Activated naive CD8-positive, alpha-beta T cell treated with anti-CD3 and anti-CD28 coated beads, Interleukin-2, amount 50 U/mL, for 24 hours (primary cell): Measurements from ENCODE around the gene PACS1.
"Not testable (repeated sequence)": the region's sequence is repeated elsewhere in the genome, so short reads cannot be mapped to it uniquely, and the experiment has no call there.

Experiments used
- ATAC-seq: fragments of 150-1000 bp; cut with Tn5 transposase; one replicate; pipeline ENCODE4 v1.10.0; 2021
- DNase-seq: peaks from one replicate; pipeline ENCODE4 v3.0.0; 2021
- H3K27ac Mint-ChIP-seq: one replicate; pipeline ENCODE4 v1.8.0; 2021; ENCODE audit warnings: mild to moderate bottlenecking, mixed read lengths
- H3K27me3 Mint-ChIP-seq: one replicate; pipeline ENCODE4 v1.8.0; 2021; ENCODE audit warnings: mixed read lengths
- H3K36me3 Mint-ChIP-seq: one replicate; pipeline ENCODE4 v1.8.0; 2021; ENCODE audit warnings: low read depth, mixed read lengths
- H3K4me1 Mint-ChIP-seq: one replicate; pipeline ENCODE4 v1.8.0; 2021; ENCODE audit warnings: mixed read lengths
- H3K4me3 Mint-ChIP-seq: one replicate; pipeline ENCODE4 v1.8.0; 2021; ENCODE audit warnings: mild to moderate bottlenecking, moderate library complexity, mixed read lengths
- H3K9me3 Mint-ChIP-seq: one replicate; pipeline ENCODE4 v1.8.0; 2021; ENCODE audit warnings: mixed read lengths

PACS1 gene

DNA sequence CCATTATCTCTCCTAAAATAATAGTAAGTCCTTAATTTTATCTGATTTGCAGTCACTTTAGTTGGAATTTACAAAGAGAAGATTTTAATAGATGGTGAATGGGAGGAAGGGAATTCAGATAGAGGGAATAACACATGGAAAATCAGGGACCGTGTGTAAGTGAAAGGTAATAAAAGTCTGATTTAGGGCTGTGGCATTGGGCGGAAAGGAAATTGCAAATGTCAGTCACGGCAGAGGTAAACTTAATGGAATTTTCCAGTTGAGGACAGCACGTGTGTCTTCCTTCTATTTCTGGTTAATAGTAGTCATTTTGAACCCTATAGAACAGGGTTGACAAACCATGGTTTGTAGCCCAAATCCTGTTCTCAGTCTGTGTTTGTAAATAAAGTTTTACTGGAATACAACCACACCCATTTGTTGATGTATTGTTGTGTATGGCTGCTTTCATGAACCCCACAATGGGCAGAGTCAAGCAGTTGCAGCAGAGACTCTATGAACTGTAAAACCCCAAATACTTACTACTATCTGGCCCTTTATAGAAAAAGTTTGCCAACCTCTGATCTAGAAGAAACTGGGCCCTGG is 34.1 kb downstream of the PACS1 start:
- no peak for DNase-seq
- no peak for ATAC-seq
- H3K27ac Mint-ChIP-seq: peak overlapping the region; percentile 90
- peaks cover 84% of the 10 kb centered on the region for H3K4me1 Mint-ChIP-seq
- H3K4me3 Mint-ChIP-seq: peak overlapping the region; percentile 65
- no peaks in the 10 kb centered on the region for H3K27me3 Mint-ChIP-seq
- H3K9me3 Mint-ChIP-seq: no peaks in the 10 kb centered on the region
- H3K36me3 Mint-ChIP-seq: peaks cover 17% of the 10 kb centered on the region

DNA sequence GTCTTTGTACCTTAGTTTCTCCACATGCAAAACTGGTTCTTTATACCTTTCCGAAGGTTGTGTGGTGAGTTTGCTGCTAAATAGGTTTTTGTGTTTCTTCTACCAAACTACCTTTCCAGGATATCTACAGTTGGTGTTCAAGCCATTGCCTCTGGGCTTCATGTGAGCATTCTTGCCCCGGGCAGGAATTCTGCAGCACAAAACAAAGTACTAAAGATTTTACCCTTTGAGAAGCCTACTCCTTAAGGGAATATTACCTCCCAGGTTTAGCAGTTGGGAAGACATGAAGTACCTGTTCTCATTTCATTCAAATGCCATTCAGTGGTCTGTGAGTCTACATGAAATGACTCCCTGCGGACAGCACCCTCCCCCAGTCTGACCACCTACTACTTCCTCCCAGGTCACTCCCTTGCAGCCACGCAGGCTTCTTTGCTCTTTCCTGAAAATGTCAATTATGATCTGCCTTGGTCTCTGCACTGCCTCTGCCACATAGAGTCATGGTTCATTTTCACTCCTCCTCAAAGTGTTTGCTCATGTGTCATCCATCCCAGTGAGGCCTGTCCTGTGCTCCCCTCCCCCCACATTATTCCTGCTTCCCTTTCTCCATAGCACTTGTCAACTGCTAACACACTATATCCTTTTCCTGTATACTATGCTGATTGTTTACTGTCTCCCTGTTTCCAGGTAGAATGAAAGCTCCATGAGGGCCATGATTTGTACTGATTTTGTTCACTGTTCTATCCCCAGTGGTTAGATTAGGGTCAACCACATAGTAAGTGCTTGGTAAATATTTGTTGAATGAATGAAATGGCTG is 36.9 kb downstream of the PACS1 start:
- DNase-seq (peak; percentile 70), ATAC-seq (peak; percentile 87)
- Mint-ChIP-seq H3K4me1 (peaks cover 89% of the 10 kb centered on the region), H3K27ac (peak overlapping the region; percentile 76), H3K36me3 (peaks cover 15% of the 10 kb centered on the region), H3K4me3 (peak overlapping the region; percentile 59), H3K9me3 (no peaks in the 10 kb centered on the region), H3K27me3 (no peaks in the 10 kb centered on the region)

DNA sequence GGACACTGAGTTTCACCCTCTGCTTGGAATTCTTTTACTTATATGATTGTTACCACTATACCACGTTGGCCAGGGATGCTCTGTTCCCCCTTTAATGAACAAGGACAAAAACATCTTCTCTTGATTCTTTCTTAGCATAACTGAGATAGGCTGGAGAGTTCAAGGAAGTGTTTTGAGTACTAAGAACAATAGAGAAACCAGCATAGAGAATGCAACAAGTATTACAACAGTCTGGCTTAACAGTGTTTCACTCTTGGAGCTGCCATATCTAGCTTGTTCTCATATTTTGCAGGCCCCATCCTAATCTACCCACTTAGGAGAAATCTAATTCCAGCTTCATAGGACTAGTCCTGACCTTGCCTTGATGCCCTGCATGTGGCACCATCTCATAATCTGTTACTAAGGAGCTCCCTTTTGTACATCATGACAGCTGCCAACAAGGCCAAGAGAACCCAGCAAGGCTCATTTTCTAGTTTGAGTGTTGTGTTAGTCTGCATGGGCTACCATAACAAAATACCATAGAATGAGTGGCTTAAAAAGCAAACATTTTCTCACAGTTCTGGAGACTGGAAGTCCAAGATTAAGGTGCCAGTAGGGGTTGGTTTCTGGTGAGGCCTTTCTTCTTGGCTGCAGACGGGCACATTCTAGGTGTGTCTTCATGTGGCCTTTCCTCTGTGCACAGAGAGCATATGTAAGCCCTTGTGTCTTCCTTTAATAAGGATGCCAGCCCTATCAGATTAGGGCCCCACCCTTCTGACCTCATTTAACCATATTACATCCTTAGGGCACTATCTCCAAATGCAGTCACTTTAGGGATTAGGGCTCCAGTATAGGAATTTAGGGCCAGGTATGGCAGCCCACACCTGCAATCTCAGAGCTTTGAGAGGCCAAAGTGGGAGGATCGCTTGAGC is 37.8 kb downstream of the PACS1 start:
- peak; percentile 6 for ATAC-seq
- Mint-ChIP-seq H3K4me1 (peaks cover 93% of the 10 kb centered on the region), H3K9me3 (no peaks in the 10 kb centered on the region), H3K36me3 (peaks cover 15% of the 10 kb centered on the region), H3K27me3 (no peaks in the 10 kb centered on the region), H3K4me3 (no peak overlapping the region), H3K27ac (peak overlapping the region; percentile 76)
- no peak for DNase-seq

DNA sequence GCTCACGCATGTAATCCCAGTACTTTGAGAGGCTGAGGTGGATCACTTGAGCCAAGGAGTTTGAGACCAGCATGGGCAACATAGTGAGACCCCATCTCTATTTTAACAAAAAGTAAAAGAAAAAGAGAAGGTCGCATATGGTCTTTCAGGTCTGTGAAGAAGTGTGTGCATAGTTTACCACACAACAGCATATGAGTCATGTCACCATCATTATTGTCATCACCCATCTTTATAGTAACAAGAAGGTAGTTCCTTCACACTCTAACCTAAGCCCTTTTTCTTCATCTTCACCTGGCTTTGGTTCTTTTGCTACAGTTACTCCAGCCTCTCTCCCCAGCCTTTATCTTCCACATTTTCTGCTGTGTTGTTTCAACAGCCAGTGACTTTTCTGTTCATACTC is 39.2 kb downstream of the PACS1 start:
- H3K9me3 Mint-ChIP-seq: no peaks in the 10 kb centered on the region
- peak overlapping the region; percentile 76 for H3K27ac Mint-ChIP-seq
- DNase-seq (no peak), ATAC-seq (peak; percentile 60)
- H3K4me3 Mint-ChIP-seq: no peak overlapping the region
- no peaks in the 10 kb centered on the region for H3K27me3 Mint-ChIP-seq
- H3K36me3 Mint-ChIP-seq: peaks cover 10% of the 10 kb centered on the region
- peaks cover 95% of the 10 kb centered on the region for H3K4me1 Mint-ChIP-seq

DNA sequence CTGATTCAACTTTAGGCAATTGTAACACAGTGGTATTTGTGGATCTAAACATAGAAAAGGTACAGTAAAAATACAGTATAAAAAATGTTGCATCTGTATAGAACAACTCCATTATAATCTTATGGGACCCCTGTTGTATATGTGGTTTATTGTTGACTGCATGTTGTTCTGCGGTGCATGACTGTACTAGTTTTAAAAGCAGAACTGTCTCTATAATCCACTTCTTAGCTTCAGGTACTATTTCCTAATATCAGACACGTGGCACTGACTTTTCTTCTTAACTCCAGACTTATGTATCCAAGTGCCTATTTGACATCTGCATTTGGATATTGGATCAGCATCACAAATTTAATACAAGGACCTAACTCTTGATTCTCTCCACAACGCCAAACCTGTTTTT is 41.1 kb downstream of the PACS1 start:
- Mint-ChIP-seq H3K27me3 (no peaks in the 10 kb centered on the region), H3K36me3 (peaks cover 5% of the 10 kb centered on the region), H3K27ac (peak overlapping the region; percentile 47), H3K9me3 (no peaks in the 10 kb centered on the region), H3K4me1 (peaks cover 94% of the 10 kb centered on the region), H3K4me3 (no peak overlapping the region)
- ATAC-seq (no peak), DNase-seq (no peak)

DNA sequence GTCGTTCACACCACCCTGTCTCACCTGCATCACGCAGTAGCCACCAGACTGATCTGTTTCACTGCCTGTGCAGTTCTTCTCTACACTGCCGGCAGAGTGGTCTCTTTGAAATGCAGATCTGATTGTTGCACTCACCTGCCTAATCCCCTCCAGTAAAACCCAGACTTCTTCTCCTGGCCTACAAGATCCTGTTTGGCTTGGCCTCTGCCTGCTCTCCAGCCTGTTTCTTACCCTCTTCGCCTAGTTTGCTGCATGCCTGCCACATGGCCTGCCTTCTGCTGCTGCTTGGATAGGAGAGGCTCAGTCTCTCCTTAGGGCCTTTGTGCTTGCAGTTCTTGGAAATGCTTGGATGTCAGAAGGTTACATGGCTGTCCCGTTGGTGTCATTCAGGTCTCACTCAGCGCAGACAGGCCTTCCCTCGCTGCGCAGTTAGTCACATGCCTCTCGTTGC is 42.0 kb downstream of the PACS1 start:
- Mint-ChIP-seq H3K27ac (peak overlapping the region; percentile 87), H3K4me3 (no peak overlapping the region), H3K27me3 (no peaks in the 10 kb centered on the region), H3K9me3 (no peaks in the 10 kb centered on the region), H3K4me1 (peaks cover 96% of the 10 kb centered on the region), H3K36me3 (peaks cover 3% of the 10 kb centered on the region)
- no peak for ATAC-seq
- no peak for DNase-seq

DNA sequence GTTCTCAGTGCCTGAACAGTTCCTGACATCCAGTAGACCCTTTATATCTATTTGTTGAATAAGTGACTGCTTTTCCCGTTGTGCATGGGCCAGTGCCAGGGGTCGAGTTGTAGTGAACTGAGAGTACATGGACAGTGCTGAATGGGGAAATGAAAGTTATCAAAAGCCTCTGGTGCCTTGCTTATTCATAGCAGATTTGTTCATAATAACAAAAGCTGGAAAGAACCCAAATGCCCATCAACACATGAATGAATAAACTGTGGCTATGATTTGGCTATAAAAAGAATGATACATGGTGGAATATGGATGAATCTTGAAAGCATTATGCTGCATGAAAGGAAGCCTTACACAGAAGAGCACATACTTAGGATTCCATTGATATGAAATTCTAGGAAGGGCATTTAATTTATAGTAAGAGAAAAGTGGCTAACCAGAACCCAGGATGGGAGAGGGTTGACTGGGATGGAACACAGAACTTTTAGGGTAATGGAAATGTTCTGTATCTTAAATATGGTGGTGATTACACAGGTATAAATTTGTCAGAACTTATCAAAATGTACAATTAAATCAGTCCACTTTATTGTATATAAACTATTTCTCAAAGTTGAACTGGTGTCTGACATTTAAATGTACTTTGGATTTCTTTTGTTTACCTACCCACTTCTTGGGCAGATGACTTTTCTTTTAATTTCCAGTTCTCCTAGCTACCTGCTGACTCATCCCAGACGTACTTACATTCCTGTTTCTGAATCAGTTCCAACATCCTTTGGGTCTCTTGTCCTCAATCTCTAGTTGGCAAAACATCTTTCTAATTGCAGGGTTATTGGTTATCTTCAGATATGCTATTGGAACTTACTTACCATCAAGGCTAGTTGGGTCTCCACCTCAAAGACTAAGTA is 42.8 kb downstream of the PACS1 start:
- H3K36me3 Mint-ChIP-seq: peaks cover 3% of the 10 kb centered on the region
- H3K27ac Mint-ChIP-seq: peak overlapping the region; percentile 87
- ATAC-seq (no peak), DNase-seq (no peak)
- peak overlapping the region; percentile 60 for H3K4me3 Mint-ChIP-seq
- no peaks in the 10 kb centered on the region for H3K9me3 Mint-ChIP-seq
- peaks cover 96% of the 10 kb centered on the region for H3K4me1 Mint-ChIP-seq
- H3K27me3 Mint-ChIP-seq: no peaks in the 10 kb centered on the region

DNA sequence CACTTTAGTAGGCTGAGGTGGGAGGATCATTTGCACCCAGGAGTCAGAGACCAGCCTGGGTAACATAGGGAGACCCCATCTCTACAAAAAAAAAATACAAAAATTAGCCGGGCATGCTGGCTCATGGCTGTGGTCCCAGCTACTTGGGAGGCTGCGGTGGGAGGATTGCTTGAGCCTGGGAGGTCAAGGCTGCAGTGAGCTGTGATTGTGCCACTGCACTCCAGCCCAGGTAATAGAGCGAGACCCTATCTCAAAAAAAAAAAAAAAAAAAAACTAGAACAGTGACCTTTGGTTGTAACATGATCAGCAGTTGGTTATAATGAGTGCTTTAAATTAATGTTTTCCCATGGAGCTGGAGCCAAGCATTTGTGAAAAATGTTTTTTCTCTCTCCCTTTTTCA is 44.9 kb downstream of the PACS1 start:
- not testable (repeated sequence) for H3K9me3 Mint-ChIP-seq, H3K36me3 Mint-ChIP-seq, ATAC-seq, H3K27me3 Mint-ChIP-seq, DNase-seq
- peak overlapping the region; percentile 82 for H3K27ac Mint-ChIP-seq
- peak overlapping the region; percentile 69 for H3K4me3 Mint-ChIP-seq
- H3K4me1 Mint-ChIP-seq: peaks cover 93% of the 10 kb centered on the region

DNA sequence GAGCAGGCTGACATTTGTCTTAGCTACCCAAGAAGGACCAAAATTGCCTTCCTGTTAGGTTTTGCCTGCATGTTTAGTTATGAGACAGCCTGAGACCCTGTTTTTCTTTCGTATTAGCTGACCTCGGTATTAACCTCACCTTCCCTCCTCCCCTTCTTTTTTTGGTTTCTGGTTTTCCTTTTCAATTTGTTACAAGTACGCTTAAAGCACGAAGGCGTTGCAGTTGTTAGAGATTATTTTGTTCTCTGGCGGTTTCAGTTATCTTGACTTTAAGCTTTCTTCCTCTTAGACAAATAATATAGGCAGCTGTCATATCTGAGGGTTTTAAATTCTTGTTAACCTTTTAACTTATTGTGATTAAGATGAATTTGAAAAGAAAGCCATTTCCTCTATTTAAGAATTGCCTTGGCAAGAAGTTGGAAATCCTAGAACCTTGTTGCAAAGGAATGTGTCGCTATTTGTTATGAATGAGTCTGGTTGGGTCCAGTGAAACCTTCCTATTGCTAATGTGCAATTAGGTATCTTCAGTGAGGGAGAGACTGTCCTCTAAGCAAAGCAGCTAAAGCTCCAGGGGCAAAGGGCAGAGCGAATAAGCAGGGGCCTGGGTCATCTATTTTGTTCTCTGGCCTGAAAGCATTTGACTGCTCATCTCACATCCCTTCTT is 45.7 kb downstream of the PACS1 start:
- Mint-ChIP-seq H3K4me3 (peak overlapping the region; percentile 69), H3K36me3 (peaks cover 3% of the 10 kb centered on the region), H3K4me1 (peaks cover 92% of the 10 kb centered on the region), H3K9me3 (no peaks in the 10 kb centered on the region), H3K27me3 (no peaks in the 10 kb centered on the region), H3K27ac (peak overlapping the region; percentile 82)
- ATAC-seq (peak; percentile 50), DNase-seq (no peak)

DNA sequence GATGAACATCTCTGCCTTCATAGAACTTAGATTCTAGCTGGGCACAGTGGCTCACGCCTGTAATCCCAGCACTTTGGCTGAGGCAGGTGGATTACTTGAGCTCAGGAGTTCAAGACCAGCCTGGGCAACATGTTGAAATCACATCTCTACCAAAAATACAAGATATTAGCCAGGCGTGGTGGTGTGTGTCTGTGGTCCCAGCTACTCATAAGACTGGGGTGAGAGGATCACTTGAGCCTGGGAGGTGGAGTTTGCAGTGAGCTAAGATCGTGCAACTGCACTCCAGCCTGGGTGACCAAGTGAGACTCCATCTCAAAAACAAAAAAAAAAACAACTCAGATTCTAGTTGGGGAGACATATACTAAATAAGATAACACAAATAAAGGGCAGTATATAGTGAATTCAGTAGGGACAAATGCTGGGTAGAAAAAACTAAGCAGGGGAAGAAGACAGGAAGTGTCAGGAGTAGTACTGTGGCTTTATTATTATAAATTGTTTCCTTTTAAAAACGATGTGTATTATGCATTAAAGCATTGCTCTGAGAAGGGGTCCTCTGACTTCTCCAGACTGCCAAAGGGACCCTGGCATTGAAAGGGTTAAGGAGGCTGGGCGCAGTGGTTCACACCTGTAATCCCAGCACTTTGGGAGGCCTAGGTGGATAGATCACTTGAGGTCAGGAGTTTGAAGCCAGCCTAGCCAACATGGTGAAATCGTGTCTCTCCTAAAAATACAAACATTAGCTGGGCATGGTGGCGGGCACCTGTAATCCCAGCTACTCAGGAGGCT is 46.7 kb downstream of the PACS1 start:
- no peaks in the 10 kb centered on the region for H3K9me3 Mint-ChIP-seq
- H3K36me3 Mint-ChIP-seq: peaks cover 3% of the 10 kb centered on the region
- no peak for DNase-seq
- peak overlapping the region; percentile 44 for H3K4me3 Mint-ChIP-seq
- no peaks in the 10 kb centered on the region for H3K27me3 Mint-ChIP-seq
- peak overlapping the region; percentile 67 for H3K27ac Mint-ChIP-seq
- peaks cover 93% of the 10 kb centered on the region for H3K4me1 Mint-ChIP-seq
- no peak for ATAC-seq

DNA sequence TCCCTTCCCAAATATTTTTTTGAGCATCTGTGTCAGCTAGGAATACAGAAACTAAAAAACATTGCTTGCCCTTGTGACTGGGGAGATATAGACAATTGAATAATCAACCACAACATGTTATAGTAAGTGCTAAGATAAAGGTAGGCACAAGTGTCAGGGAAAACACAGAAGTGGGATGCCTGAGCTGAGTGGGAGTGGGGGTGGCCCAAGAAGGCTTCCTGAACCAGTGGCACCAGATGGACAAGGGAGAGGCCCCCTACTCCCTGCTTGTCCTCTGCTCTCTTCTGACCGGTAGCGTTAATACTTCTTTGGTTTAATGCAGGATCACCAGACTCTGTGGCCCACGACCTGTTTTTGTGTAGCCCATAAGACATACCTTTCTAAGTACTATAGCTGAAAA is 48.8 kb downstream of the PACS1 start:
- H3K27ac Mint-ChIP-seq: peak overlapping the region; percentile 53
- no peak overlapping the region for H3K4me3 Mint-ChIP-seq

DNA sequence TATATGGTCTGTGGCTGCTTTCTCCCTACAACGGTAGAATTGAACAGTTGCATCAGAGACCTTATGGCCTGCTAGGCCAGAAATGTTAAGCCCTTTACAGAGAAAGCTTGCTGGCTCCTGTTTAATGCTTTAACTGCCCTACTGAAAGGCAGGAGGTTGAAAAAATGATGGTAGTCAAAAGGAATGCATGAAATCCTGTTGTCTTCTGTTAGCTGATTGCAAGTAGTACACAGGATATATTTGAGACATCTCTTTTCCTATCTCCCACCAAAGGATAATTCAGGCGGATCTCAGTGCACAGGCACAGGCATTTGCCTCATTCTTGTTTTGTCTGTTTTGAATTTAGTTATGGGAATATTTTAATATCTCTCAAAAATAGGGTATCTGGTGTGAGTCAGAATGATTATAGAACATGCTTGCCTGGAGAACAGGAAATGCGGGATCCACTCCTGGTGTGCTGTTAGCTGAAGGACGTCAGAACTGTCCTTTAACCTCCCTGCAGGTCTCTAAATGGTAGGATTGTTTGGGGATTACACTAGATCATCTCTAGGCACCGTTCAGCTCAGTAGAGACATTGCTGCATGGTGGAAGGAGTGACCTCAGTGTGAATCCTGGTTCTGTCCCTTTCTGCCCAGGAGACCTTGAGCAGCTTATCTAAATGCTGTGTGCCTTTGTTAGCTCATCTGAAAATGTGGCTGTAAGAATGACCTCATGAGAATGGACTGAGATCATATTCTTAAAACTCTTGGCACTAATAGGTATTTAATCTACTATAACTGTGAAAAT is 49.5 kb downstream of the PACS1 start:
- DNase-seq (no peak), ATAC-seq (no peak)
- Mint-ChIP-seq H3K4me3 (no peak overlapping the region), H3K27ac (peak overlapping the region; percentile 53), H3K4me1 (peaks cover 84% of the 10 kb centered on the region), H3K36me3 (no peaks in the 10 kb centered on the region), H3K27me3 (no peaks in the 10 kb centered on the region), H3K9me3 (no peaks in the 10 kb centered on the region)

More for the DNA sequence above, 48.8 kb downstream of the PACS1 start:
- no peak for DNase-seq
- H3K9me3 Mint-ChIP-seq: no peaks in the 10 kb centered on the region
- peaks cover under 1% of the 10 kb centered on the region for H3K36me3 Mint-ChIP-seq
- ATAC-seq: no peak
- H3K27me3 Mint-ChIP-seq: no peaks in the 10 kb centered on the region
- H3K4me1 Mint-ChIP-seq: peaks cover 83% of the 10 kb centered on the region
